Heart left ventricle (tissue), 16 donors: ENCODE results near the gene PSMA6. TPM values are rescaled to one million over a fixed set of nuclear protein-coding genes. Genes with fewer than 3 reads are reported as not detected.

Source experiments
- ATAC-seq, 4 donors: fragments of 200-7000 bp; cut with Tn5 transposase; one replicate each; pipeline ENCODE4 v1.9.1; 2020 to 2022; ENCODE audit warnings: moderate library complexity in 4 of 4, mild to moderate bottlenecking in 3 of 4, moderate number of reproducible peaks in 1 of 4
- DNase-seq, 5 donors: peaks; one replicate each; pipeline ENCODE4 v3.0.0-alpha.2; 2020
- H3K27ac ChIP-seq, 12 donors: fragments of 200-600 bp; sonication (generic) in 4 of 12; one replicate each; pipeline versions ENCODE4 v1.5.0 to v1.8.0; 2016 to 2022; ENCODE audit warnings: mild to moderate bottlenecking in 2 of 12
- H3K27me3 ChIP-seq, 9 donors: fragments of 200-600 bp; sonication (generic) in 2 of 9; one replicate each; pipeline versions ENCODE4 v1.5.1 to v1.8.0; 2016 to 2022; ENCODE audit warnings: mild to moderate bottlenecking in 3 of 9
- H3K36me3 ChIP-seq, 9 donors: fragments of 200-600 bp; sonication (generic) in 2 of 9; one replicate each; pipeline versions ENCODE4 v1.5.0 to v1.8.0; 2018 to 2022; ENCODE audit warnings: mild to moderate bottlenecking in 2 of 9
- H3K4me1 ChIP-seq, 12 donors: fragments of 200-600 bp; sonication (generic) in 4 of 12; one replicate each; pipeline versions ENCODE4 v1.5.0 to v1.8.0; 2016 to 2022; ENCODE audit warnings: mild to moderate bottlenecking in 3 of 12
- H3K4me3 ChIP-seq, 12 donors: fragments of 200-600 bp; sonication (generic) in 4 of 12; one replicate each; pipeline versions ENCODE4 v1.5.0 to v1.8.0; 2017 to 2022; ENCODE audit warnings: mild to moderate bottlenecking in 9 of 12, moderate library complexity in 4 of 12
- H3K9me3 ChIP-seq, 12 donors: fragments of 200-600 bp; sonication (generic) in 4 of 12; one replicate each; pipeline versions ENCODE4 v1.5.0 to v1.8.0; 2016 to 2022; ENCODE audit warnings: mild to moderate bottlenecking in 1 of 12
- CTCF ChIP-seq, 12 donors: fragments of 200-600 bp; sonication (generic) in 4 of 12; IDR thresholded peaks; one replicate each; pipeline versions ENCODE4 v1.5.0 to v1.8.0; 2018 to 2022; ENCODE audit warnings: antibody characterized with exemption in 12 of 12, mild to moderate bottlenecking in 5 of 12
- POLR2A ChIP-seq, 2 donors: fragments of 450-650 bp; IDR thresholded peaks; one replicate each; pipeline ENCODE4 v1.6.1; 2017; ENCODE audit warnings: antibody characterized with exemption in 2 of 2, mild to moderate bottlenecking in 2 of 2, moderate library complexity in 2 of 2
- WGBS, 4 donors: extraction: QIAGEN DNeasy Blood & Tissue Kit in 2 of 4; methylation state at CpG; one replicate each; pipeline versions ENCODE4 v1.1.5 to v1.1.7; 2013 to 2018; 5-methylcytosine and 5-hydroxymethylcytosine counted together
- intact Hi-C, 10 donors: fragments of 100-400 bp; cut with DNase I; formaldehyde crosslinking; loops; one replicate each; pipeline versions ENCODE4 v1.11.1 to v1.14.2; 2022
- polyA plus RNA-seq, 2 donors: library from polyadenylated mRNA; stranded (reverse); fragments of 200-250 nt; gene quantifications; one replicate each; pipeline ENCODE4 v1.2.3, GENCODE V29; 2013
- total RNA-seq, 9 donors: library from RNA; depleted of rRNA in 2 of 9; stranded (reverse); fragments of >200 nt in 2 of 9; fragmentation: NEBNext Ultra II Directional in 3 of 9; extraction: Animal tissue kit (Norgen Biotek cat#: 25700) in 3 of 9; gene quantifications; one replicate each; pipeline versions ENCODE4 v1.1.0 to v1.2.4, GENCODE V29; 2016 to 2023
- donor health status: ischemic (EF 13 %, LVEDD 7.1; RV severe dilation, severe dysfunction).
- donor health status: healthy with polysubstance abuse.
- donor health status: DM: no; HTN: yes; CAD: no.
- donor health status: DM: no; HTN: no; CAD: no.
- donor health status: ischemic (EF 25% LVEDD 6.9; RV normal size, moderate dysfunction).
- donor health status: ischemic (EF 25% LVEDD 5.7; RV mildly dilated, moderate dysfunction).
- donor health status: healthy.
- donor health status: DM: yes; HTN: yes; CAD: no.
- donor health status: ischemic (EF 35%, LVEDD 5.7; RV mildly dilated, moderate dysfunction).
- donor health status: nonischemic (EF 11% LVEDD 7.7; RV severe dilation, severe dysfunction).
- donor health status: DM: yes; HTN: yes; CAD: no.
- donor health status: PGD.
- donor health status: ischemic (EF 29% LVEDD 5.4; RV normal size, mild dysfunction).
- donor health status: nonischemic (EF 23%, LVEDD 6.1; RV moderate dilation, normal function).

The PSMA6 gene
- total and polyA plus RNA-seq, 11 donors: 123 to 293 (median 176) TPM

GRCh38 chr14:35341751-35342488 is 49.7 kb downstream of the PSMA6 start:
- Histone ChIP-seq H3K27ac (peak overlapping the region; percentile 85 to 99 (median 94)), H3K36me3 (no peaks in the 10 kb centered on the region), H3K4me1 (peaks cover 15 to 71% (median 44%) of the 10 kb centered on the region in 12 donors), H3K9me3 (no peaks in the 10 kb centered on the region), H3K4me3 (peak overlapping the region in 10 of 12 donors; percentile 14 to 51 (median 38)), H3K27me3 (no peaks in the 10 kb centered on the region)
- WGBS, 4 donors: 23 to 33% (median 27%) methylated on average over 14 to 25 of the region's 25 CpGs
- ATAC-seq (peak; percentile 91 to 95 (median 92)), DNase-seq (peak; percentile 94 to 98 (median 96))
- no peak for TF ChIP-seq CTCF (IDR thresholded peaks at IDR 0.05)
- peak in 1 of 2 donors; percentile 74 for TF ChIP-seq POLR2A (IDR thresholded peaks at IDR 0.05)
- intact Hi-C loops: loop anchor here in 7 of 10 donors (1.0 to 5.0 kb wide), 5 partner anchors 43 to 62 kb away; partner anchors contain the start of gene NFKBIA (in 3 of the 7)

- peak in 1 of 5 donors; percentile 43 for DNase-seq
- peaks cover 10 to 65% (median 38%) of the 10 kb centered on the region in 12 donors for H3K4me1 ChIP-seq
- no peak for ATAC-seq
- H3K4me3 ChIP-seq: peak overlapping the region in 10 of 12 donors; percentile 14 to 51 (median 38)
- H3K27me3 ChIP-seq: no peaks in the 10 kb centered on the region
- 32 to 46% (median 43%) methylated on average over 4 to 8 of the region's 8 CpGs for WGBS, 4 donors
- intact Hi-C loops: loop anchor here in 4 of 10 donors (5.0 kb wide), 2 partner anchors 45 to 60 kb away; partner anchors contain the start of gene NFKBIA (in 1 of the 4)
- H3K27ac ChIP-seq: peak overlapping the region; percentile 85 to 99 (median 94)
- no peaks in the 10 kb centered on the region for H3K9me3 ChIP-seq
- TF ChIP-seq CTCF (IDR thresholded peaks at IDR 0.05) (no peak), POLR2A (IDR thresholded peaks at IDR 0.05) (no peak)
- no peaks in the 10 kb centered on the region for H3K36me3 ChIP-seq
Measured at GRCh38 chr14:35342489-35343010, 50.4 kb downstream of the PSMA6 start.

- WGBS, 4 donors: 51 to 64% (median 60%) methylated on average over 7 of the region's 7 CpGs
Measured at GRCh38 chr14:35343702-35344101, 51.5 kb downstream of the PSMA6 start.

More at GRCh38 chr14:35343702-35344101, 51.5 kb downstream of the PSMA6 start:
- Histone ChIP-seq H3K9me3 (no peaks in the 10 kb centered on the region), H3K4me3 (no peak overlapping the region), H3K27me3 (no peaks in the 10 kb centered on the region), H3K27ac (peak overlapping the region in 4 of 12 donors; percentile 6 to 94 (median 30)), H3K36me3 (no peaks in the 10 kb centered on the region), H3K4me1 (peaks cover 9 to 60% (median 32%) of the 10 kb centered on the region in 12 donors)
- no peak for DNase-seq
- intact Hi-C loops: loop anchor here in 4 of 10 donors (5.0 kb wide), 2 partner anchors 44 to 59 kb away; partner anchors contain the start of gene NFKBIA (in 1 of the 4)
- no peak for TF ChIP-seq CTCF (IDR thresholded peaks at IDR 0.05)
- TF ChIP-seq POLR2A (IDR thresholded peaks at IDR 0.05): no peak
- ATAC-seq: no peak
